GM19372 (cell line): ENCODE results near the gene TNFAIP6.

ENCODE experiments used
- ATAC-seq: cut with Tn5 transposase; IDR thresholded peaks from one replicate; pipeline ENCODE4 v1.9.1; 2021; ENCODE audit warnings: mild to moderate bottlenecking, low read depth, moderate library complexity; ENCODE audit not compliant: unreplicated experiment

TNFAIP6 gene

DNA sequence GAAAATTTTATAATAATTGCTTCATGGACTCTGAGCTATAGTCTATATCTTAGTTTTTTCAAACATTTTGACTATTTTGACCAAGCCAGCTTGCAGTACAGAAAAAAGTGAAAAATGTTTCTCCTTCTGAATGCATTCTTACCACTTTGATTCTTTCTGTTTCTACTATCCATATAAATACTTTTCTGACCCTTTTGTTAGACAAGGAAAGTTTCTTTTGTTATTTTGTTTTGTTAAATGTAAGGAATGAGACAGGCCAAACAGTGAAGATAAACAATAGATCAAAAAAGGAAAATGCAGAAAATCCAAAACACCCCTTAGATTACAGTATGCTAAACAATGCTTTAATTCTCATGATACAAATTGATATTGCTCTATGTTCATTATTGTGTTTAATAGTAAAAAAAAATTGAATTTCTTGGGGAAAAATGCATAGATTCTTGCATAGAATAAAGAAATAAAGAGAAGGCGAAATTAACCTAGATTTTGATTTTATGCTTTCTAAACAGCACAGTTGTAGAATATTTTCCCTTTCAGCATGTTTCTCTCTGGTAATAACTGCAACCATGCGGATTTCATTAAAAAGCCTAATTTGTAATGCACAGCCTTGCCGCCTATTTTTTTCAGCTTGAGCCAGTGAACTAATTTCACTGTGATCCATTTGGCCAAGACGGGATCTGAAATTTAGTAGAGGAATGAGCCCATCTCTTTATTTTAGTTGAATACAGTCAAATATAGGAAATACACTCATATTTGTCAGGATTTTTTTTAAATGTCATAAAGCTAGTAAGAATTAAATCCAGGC, 976 bp downstream of the TNFAIP6 start:
- no peak for ATAC-seq

DNA sequence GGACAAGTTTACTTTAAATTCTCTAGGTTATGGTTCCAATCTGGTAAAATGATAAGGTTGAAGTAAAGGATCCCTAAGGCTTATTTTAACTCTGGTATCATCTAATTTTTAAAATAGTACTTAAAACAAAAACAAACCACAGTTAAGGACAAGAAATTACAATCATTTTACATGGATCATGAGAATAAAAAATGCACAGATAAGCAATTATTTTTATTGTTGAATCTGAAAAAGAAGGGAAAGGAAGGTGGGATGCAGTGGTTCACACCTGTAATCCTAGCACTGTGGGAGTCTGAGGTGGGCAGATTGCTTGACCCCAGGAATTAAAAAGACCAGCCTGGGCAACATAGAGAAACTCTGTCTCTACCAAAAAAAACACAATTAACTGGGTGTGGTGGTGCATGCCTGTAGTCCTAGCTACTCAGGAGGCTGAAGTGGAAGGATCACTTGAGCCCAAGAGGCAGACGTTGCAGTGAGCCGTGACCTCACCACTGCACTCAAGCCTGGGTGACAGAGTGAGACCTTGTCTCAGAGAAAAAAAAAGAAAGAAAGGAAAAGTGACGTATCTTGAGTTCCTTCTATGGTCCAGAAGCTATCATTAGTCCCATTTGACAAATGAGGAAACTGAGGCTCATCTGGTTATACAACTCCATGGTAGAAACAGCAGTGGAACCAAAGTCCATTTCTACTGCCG, 2.5 kb downstream of the TNFAIP6 start:
- no peak for ATAC-seq

DNA sequence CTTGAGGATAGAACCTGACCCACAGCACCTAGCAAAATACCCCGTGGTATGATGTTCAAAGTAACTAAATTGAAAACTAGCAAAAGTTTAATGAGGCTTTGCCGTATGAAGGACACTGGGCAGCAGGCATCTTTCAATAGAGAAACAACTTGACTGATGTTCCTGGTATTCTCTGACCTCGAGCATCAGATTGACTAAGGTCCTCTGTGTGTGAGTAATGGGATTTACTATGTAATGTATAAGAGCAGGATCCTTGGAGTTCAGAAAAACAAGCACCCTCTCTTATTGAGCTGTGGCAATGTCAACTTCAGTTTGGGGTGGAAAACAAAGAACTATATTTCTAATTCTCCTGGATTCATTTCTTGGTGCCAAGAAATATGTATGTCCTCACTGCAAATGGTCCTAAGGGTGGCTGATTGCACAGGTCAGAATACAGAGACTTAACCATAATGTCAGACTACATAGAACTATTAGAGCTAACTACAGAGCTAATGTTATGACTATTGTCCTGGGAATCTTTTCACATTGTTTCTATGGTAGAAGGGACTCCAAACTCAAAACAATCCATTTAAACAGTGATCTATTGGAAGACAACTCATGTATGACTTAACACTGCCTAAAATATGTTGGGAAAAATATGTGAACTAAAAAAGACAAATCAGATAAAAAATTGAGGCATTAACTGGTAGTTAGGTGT, 4.4 kb downstream of the TNFAIP6 start:
- ATAC-seq = no peak

DNA sequence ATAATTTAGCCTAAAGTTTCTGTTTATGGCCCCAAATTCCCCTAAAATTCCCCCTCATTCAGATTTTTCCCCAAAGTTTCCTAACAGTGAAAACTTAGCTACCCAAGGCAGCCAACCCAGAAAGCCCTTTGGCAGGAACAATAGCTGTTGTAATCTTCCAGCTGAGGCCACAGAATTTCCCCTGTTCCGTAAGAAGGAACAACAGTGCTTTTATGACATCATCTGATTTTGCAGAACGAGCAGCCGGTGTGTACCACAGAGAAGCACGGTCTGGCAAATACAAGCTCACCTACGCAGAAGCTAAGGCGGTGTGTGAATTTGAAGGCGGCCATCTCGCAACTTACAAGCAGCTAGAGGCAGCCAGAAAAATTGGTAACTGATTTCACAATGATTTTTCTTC, 6.3 kb downstream of the TNFAIP6 start:
- ATAC-seq = no peak

DNA sequence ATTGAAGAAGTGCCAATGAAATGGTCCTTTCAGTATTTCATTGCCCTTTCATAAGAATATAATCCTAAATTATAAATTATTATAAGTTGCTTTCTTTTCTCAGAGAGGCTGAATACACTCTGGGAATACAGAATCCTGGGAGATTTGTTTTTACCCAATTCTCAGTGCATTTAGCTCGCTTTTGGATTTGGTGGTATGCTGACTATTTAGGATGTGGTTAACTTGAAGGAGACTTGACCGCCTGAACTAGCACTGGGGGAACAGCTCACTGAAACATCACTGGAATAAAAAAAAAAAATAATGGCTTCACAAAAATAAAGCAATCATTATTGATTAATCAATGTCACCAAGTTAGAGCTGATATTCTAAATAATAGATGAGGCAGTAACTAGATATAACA, 10.2 kb downstream of the TNFAIP6 start:
- ATAC-seq = no peak

DNA sequence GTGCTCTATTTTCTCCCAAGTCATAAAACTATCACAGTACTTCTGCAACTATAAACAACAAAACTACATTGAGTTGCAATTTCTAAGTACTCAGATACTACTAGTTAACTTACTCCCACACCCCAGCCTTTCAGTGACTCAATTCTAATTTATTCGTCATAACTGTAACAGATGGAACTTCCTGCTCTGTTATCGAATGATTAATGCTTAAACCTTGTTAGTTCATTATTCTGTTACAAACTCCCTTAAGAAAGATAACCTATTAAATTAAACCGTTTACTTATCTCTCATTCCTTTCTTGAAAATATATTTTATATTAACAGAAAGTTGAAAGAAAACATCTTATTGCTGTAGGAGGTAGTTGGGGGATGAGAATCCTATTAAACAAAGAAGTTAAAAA, 17.0 kb downstream of the TNFAIP6 start:
- peak; percentile 95 for ATAC-seq

DNA sequence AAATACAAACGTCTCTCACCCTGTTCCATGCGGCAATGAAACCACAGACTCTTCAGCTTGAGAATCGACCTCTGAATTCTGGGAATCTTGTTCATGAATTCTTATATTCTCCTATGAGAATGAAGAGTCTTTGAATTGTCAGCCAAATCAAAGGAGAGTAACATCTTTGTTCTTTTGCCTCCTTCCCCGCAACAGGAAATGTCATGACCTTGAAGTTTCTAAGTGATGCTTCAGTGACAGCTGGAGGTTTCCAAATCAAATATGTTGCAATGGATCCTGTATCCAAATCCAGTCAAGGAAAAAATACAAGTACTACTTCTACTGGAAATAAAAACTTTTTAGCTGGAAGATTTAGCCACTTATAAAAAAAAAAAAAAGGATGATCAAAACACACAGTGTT, 21.8 kb downstream of the TNFAIP6 start:
- ATAC-seq = no peak

DNA sequence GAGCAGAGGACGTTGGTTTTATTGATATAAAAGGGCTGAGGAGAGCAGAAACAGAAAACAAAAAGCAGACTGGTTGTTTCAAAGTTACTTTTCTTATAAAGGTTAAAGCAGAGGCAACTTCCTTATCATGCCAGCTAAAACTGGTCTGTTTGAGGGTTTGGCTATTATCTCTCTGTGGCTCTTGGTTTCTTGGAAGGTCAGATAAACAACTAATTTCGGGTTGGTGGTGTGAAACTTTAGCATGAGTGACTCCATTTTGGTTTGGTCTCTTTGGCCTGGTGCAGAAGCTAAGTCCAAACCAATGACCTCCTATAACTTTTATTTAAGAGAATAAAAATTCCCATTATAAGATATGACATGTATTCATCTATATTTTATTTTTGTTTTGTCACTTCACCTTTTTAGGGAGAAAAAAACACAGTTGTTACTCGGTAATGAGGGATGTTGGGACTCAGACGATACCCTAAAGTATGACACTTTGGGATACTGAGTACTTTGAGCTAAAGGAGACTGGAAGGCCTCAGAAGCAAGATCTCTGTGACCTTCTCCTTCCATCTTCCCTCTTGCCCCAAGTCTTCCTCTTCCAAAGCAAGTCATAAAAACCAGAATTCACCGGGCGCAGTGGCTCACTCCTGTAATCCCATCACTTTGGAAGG, 23.3 kb downstream of the TNFAIP6 start:
- ATAC-seq = no peak

DNA sequence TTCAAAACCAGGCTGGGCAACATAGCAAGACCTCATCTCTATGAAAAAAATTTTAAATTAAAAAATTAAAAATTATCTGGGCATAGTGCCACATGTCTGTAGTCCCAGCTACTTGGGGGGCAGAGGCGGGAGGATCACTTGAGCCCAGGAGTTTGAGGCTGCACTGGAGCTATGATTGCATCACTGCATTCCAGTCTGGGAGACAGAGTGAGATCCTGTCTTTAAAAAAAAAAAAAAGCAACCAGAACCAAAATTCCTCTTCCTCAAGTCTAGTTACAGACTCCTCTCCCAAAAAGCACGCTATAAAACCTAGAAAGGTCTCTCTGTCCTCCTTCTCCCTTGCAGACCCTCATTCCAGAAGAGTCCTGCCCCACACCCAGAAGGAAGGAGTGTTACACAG, 23.9 kb downstream of the TNFAIP6 start:
- ATAC-seq = no peak

DNA sequence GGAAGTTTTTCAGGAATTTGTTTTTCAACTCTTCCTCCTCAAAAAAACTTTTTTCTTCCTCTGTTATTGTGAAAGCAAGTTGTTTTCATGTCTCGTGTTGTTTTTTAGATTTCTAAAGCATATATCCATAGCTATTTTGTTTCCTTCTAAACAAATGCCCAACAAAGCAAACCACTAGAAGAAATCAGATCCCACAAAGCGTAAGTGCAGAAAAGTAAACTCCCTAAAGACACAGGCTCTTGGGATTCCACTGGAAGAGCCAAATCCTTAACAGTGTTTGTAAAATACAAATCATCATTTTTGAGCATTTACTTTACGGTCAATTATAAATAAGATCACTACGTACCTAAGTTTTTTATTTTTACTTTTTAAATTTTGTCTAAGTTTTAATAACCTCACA, 30.6 kb downstream of the TNFAIP6 start:
- no peak for ATAC-seq

DNA sequence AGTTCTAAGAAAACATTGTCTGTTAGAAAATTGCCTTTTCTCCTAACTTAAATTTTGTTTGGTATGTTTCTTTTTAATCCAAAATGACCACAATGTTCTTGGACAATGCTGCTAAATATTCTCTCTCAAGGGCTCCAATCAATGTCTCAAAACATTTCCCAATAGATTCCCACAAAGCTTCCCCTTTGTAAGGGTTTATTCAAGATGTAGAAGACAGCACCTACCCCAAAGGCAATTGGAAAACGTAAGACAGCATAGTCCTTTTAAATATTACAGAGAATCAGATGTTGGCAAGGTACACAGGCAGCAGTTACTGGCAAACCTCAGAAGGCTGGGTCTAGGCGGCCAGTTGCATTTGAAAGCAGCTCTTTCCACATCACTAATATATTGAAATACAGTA, 34.0 kb downstream of the TNFAIP6 start:
- no peak for ATAC-seq

DNA sequence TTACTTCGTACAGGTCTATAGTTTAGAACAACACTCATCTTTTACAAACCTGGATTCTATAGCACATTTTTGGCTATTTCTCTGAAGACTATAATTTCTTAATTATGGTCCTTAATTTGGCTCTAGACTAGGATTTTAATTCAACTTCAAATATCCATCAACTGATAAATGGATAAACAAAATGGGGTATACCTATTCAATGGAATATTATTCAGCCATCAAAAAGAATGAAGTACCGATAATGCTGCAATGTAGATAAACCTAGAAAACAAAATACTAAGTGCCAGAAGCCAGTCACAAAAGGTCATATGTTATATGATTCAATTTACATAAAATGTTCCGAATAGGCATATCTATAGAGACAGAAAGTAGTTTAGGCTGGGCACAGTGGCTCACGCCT, 37.1 kb downstream of the TNFAIP6 start:
- no peak for ATAC-seq

DNA sequence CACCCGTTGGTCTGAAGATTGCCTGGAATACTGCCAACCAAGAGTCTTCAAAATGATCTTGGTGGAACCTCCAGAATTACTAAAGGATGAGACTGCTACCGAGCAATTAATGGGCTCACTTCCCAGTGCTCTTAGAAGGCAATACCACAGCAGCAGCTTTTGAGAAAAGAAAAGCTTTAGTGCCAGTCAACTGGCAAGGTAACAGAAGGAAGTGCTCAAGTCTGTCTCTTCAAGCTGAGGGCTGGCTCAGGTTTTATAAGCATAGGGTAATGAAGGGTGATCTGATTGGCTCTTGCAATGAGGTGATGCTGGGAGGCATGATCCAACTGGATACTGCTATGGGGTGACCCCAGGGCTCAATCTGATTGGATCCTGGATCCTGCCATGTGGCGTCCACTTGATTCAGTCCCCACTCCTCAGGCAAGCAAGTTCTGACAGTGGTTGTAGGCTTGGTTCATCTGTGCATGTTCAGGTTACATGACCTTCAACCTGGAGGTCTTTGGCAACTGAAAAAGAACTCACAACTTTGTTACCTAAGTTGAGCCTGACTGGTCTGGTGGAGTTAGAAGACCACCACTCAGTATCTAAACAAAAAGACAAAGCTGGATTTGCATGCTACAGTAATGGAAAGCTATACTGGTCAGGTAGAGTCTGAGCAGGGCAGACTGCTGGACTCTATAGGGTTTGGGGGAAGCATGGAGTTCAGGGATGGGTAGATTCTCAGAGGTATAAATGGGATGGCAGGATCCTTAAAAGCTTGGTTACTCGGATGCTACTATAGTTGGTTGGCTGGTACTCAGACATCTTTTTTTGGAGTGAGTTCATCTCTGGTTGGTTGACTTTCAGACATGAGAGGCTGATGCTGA, 38.4 kb downstream of the TNFAIP6 start:
- no peak for ATAC-seq

DNA sequence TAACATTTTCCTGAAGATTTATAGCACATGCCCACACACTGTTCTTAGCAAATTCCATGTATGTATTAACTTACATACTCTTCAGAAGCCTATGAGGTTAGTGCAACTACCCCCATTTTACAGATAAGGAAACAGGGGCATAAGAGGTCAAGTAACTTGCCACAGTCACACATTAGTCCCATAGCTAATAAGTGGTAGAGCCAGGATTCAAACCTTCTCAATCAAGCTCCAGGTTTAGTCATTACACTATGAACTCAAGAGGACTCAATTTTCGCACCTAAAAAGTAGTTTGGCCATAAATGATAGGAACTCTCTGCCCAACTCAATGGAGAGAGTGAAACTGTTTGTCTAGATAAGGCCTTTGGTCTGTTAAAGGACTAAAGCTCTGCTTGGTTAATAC, 42.6 kb downstream of the TNFAIP6 start:
- no peak for ATAC-seq

DNA sequence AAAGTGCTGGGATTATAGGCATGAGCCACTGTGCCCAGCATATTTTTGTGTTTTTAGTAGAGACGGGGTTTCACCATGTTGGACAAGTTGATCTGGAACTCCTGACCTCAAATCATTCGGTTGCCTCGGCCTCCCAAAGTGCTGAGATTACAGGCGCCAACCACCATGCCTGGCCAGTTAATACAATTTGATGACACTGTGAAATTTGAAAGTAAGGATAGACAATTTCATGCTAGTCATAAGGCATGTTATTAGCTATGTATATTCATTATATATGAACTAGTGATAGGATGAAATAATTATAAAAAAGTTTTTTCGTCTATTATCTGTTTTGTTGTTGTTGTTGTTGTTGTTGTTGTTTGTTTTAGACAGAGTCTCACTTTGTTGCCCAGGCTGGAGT, 43.8 kb downstream of the TNFAIP6 start:
- ATAC-seq = no peak

DNA sequence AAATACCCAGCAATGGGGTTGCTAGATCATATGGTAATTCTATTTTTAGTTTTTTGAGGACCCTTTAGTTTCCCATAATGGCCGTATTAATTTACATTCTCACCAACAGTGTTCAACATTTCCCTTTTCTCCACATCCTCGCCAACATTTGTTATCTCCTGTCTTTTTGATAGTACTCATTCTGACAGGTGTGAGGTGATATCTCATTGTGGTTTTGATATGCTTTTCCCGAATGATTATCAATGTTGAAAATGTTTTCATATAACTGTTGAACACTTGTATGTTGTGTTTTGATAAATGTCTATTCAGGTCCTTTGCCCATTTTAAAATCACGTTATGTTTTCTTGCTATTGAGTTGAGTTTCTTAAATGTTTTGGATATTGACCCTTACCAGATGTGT, 46.5 kb downstream of the TNFAIP6 start:
- no peak for ATAC-seq

DNA sequence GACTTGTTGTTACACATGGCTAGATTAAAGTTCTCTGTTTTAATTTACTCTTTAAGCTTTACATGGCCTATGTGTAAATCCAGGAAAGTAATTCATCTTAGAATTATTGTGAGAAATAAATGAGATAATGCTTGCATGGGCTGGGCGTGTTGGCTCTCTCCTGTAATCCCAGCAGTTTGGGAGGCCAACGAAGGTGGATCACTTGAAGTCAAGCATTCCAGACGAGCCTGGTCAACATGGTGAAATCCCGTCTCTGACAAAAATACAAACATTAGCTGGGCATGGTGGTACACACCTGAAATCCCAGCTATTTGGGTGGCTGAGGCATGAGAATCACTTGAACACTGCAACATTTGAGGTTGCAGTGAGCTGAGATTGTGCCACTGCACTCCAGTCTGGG, 48.0 kb downstream of the TNFAIP6 start:
- ATAC-seq = no peak

DNA sequence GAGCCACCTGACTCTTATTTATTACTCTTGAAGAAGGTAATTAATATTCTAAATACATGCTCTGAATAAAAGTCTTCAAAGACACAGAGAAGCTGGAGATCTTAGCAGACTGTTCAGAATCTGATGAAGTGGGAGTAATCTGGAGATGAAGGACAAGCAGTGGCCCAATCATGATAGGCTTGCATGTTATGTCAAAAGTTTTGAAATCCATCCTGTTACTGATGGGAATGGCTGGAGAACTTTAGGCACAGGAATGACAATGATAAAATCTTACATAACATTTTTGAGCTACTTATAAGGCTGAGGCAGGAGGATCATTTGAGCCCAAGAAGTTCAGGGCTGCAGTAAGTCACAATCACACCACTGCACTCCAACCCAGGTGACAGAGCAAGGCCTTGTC, 49.9 kb downstream of the TNFAIP6 start:
- ATAC-seq = no peak

DNA sequence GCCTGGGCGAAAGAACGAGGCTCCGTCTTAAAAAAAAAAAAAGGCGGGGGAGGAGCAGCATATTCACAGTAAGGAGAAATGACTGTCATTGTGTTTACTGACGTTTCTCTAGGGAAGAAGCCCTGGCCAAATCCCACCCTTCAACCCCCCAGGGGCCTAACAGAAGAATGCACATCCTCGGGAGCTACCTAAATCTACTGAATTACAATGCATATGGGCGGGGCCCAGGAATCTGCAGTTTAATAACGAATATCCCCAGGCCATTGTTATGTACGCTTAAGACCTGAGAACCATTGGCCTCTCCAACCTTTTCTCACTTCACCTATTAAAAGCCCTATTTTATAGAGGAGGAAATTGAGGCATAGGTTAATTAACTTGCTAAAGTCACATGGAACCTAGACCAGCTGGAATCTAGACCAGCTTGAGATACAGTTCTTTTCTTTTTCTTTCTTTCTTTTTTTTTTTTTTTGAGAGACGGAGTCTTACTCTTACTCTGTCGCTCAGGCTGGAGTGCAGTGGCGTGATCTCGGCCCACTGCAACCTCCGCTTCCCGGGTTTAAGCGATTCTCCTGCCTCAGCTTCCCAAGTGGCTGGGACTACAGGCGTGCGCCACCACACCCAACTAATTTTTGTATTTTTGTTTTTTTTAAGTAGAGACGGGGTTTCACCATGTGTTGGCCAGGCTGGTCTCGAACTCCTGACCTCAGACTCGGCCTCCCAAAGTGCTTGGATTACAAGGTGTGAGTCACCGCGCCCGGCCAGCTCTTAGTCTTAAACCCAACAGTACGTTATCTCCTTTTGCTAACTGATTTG, 51.6 kb downstream of the TNFAIP6 start:
- no peak for ATAC-seq
